GM12878 (cell line): ENCODE results near the gene BUB1B. TPM values are rescaled to one million over a fixed set of nuclear protein-coding genes. Genes with fewer than 3 reads are reported as not detected.
A peak's percentile ranks its signal among the peaks of the same experiment; 100 is the strongest.
"Not testable (repeated sequence)": the region's sequence is repeated elsewhere in the genome, so short reads cannot be mapped to it uniquely, and the experiment has no call there.

ENCODE experiments used
- ATAC-seq: fragments of 200-7000 bp; cut with Tn5 transposase; 3 replicates; pipeline ENCODE4 v1.9.1; 2020; ENCODE audit warnings: mild to moderate bottlenecking, moderate library complexity
- BruUV-seq: library from RNA; stranded (reverse); fragments of 400-500 nt; replicated peaks from 2 replicates; lab custom pipeline; 2021; lab: Mats Ljungman, UMichigan
- CTCF ChIA-PET: fragments of 300-600 bp; sonication (Branson Sonifier 250); formaldehyde crosslinking; extraction: SDS; loops from one replicate; lab custom pipeline; 2021; ENCODE audit warnings: inconsistent platforms; lab: Yijun Ruan, JAX
- POLR2A ChIA-PET: fragments of 350-600 bp; formaldehyde crosslinking; extraction: SDS; loops from one replicate; lab custom pipeline; 2021; ENCODE audit warnings: inconsistent platforms; lab: Charles Lee
- RAD21 ChIA-PET: fragments of 300-600 bp; sonication (Branson Sonifier 250); formaldehyde crosslinking; loops from one replicate; lab custom pipeline; 2023; ENCODE audit warnings: antibody characterized with exemption; ENCODE audit not compliant: unreplicated experiment; lab: Charles Lee
- SMC1A ChIA-PET: fragments of 300-600 bp; sonication (Branson Sonifier 250); formaldehyde crosslinking; loops from one replicate; lab custom pipeline; 2023; ENCODE audit not compliant: unreplicated experiment, uncharacterized antibody; lab: Charles Lee
- DNase-seq: peaks from one replicate; pipeline ENCODE4 v3.0.0-alpha.2; 2011; ENCODE audit warnings: low read depth, low spot score
- FAIRE-seq: peaks from 3 replicates; lab custom pipeline; 2011; peaks lifted over from hg19 to GRCh38; lab: Jason Lieb, UNC
- H2AFZ ChIP-seq: 2 replicates; pipeline ENCODE4 v1.6.0; 2011; ENCODE audit warnings: low read depth, low read length, control low read depth; ENCODE audit not compliant: control insufficient read depth
- H3K27ac ChIP-seq: 2 replicates; pipeline ENCODE4 v1.5.1; 2011; ENCODE audit warnings: control low read depth; ENCODE audit not compliant: control insufficient read depth, insufficient read depth
- H3K27me3 ChIP-seq, 2 experiments: replicated peaks in 1 of 2; 2 replicates each; pipeline versions ENCODE4 v1.6.0 to v1.6.1; 2011; ENCODE audit warnings: low read length in 1 of 2; ENCODE audit not compliant: control insufficient read depth in 2 of 2, insufficient read depth in 2 of 2
- H3K36me3 ChIP-seq, 2 experiments: 2 replicates each; pipeline ENCODE4 v1.5.1; 2011; ENCODE audit warnings: low read length in 1 of 2; ENCODE audit not compliant: control insufficient read depth in 2 of 2, insufficient read depth in 2 of 2
- H3K4me1 ChIP-seq: 2 replicates; pipeline ENCODE4 v1.6.1; 2011; ENCODE audit warnings: mild to moderate bottlenecking, low read length, moderate library complexity, mixed read lengths; ENCODE audit not compliant: control insufficient read depth, insufficient read depth
- H3K4me2 ChIP-seq: 2 replicates; pipeline ENCODE4 v1.6.0; 2011; ENCODE audit warnings: control low read depth; ENCODE audit not compliant: control insufficient read depth, insufficient read depth
- H3K4me3 ChIP-seq: fragments of 200-600 bp; sonication (generic); 2 replicates; pipeline ENCODE4 v1.5.1; 2016
- H3K79me2 ChIP-seq: 2 replicates; pipeline ENCODE4 v1.6.0; 2011; ENCODE audit warnings: low read length; ENCODE audit not compliant: control insufficient read depth, insufficient read depth
- H3K9ac ChIP-seq: 2 replicates; pipeline ENCODE4 v1.8.0; 2011; ENCODE audit warnings: low read length, control low read depth, mixed read lengths; ENCODE audit not compliant: control insufficient read depth, insufficient read depth
- H3K9me3 ChIP-seq: replicated peaks from 3 replicates; pipeline ENCODE4 v1.5.1; 2011; ENCODE audit warnings: mild to moderate bottlenecking, low read length; ENCODE audit not compliant: control insufficient read depth, insufficient read depth
- H4K20me1 ChIP-seq: 2 replicates; pipeline ENCODE4 v1.6.0; 2011; ENCODE audit not compliant: control insufficient read depth, insufficient read depth
- BHLHE40 ChIP-seq, 2 experiments: fragments of 450-650 bp in 1 of 2; IDR thresholded peaks; 2 replicates each; pipeline ENCODE4 v1.6.1; 2011 to 2017; ENCODE audit warnings: low read depth in 2 of 2, borderline replicate concordance in 1 of 2, improper control_type of control experiment in 1 of 2, low read length in 1 of 2, mild to moderate bottlenecking in 1 of 2
- NR2F1 ChIP-seq: fragments of 450-650 bp; conservative IDR thresholded peaks from 2 replicates; pipeline ENCODE4 v1.6.1; 2017; ENCODE audit warnings: mild to moderate bottlenecking
- ZNF217 ChIP-seq: fragments of 450-650 bp; IDR thresholded peaks from 2 replicates; pipeline ENCODE4 v1.6.1; 2017; ENCODE audit warnings: antibody characterized with exemption, mild to moderate bottlenecking
- WGBS: methylation state at CpG from one replicate; pipeline ENCODE4 v1.1.6; 2016; ENCODE audit warnings: low lambda C conversion rate; ENCODE audit not compliant: insufficient replicate concordance, insufficient coverage; ENCODE audit errors: missing lambda C conversion rate; 5-methylcytosine and 5-hydroxymethylcytosine counted together
- in situ Hi-C: fragments of 300-500 bp; cut with MboI; formaldehyde crosslinking; loops from 9 replicates; pipeline ENCODE4 v1.14.3; 2018; ENCODE audit warnings: mixed read lengths
- intact Hi-C: fragments of 100-400 bp; cut with micrococcal nuclease; formaldehyde crosslinking; loops from one replicate; pipeline ENCODE4 v1.14.2; 2022; ENCODE audit not compliant: unreplicated experiment
- polyA plus RNA-seq, 11 experiments: library from polyadenylated mRNA; depleted of rRNA in 4 of 11; unstranded in 6 of 11; stranded (reverse) in 5 of 11; fragments of >200 nt; fragmentation: Nextera tagmentation in 4 of 11; fragmentation: Illumina TruSeq in 1 of 11; extraction: Ambion mirVana in 4 of 11; extraction: Trizol in 1 of 11; gene quantifications; 1 replicate in 1 of 11; 2 replicates in 10 of 11; pipeline versions ENCODE4 v1.2.1 to v1.2.3, GENCODE V29; 2011 to 2016; ENCODE audit warnings: inconsistent platforms in 2 of 11, missing spikeins in 2 of 11, low read depth in 1 of 11
- total RNA-seq, 4 experiments: library from RNA; depleted of rRNA in 3 of 4; stranded (reverse); fragments of >200 nt in 3 of 4; fragmentation: Illumina TruSeq in 1 of 4; extraction: Trizol in 1 of 4; gene quantifications; 2 replicates each; pipeline versions ENCODE4 v1.2.1 to v1.2.3, GENCODE V29; 2013 to 2021
- TF ChIP-seq, protein P1 (sequence below): fragments of 450-650 bp; IDR thresholded peaks from 2 replicates; pipeline ENCODE4 v1.6.1; 2016; ENCODE audit warnings: mild to moderate bottlenecking

BUB1B gene
- total and polyA plus RNA-seq, 10 of the 15 experiments (the other 5 are each of a cell fraction or from before 2014, with no cell fraction given): 29.1 to 98.6 (median 77.3) TPM

DNA sequence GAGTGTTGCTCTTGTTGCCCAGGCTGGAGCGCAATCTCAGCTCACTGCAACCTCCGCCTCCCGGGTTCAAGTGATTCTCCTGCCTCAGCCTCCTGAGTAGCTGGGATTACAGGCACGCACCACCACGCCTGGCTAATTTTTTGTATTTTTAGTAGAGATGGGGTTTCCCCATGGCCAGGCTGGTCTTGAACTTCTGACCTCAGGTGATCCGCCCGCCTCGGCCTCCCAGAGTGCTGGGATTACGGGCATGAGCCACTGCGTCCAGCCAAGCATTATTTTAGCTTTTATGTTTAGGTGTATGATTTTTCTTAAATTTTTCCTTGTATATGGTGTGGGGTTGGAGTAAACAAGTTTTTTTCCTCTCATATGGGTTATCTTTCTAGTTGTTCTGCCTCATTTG is 6.5 kb downstream of the BUB1B start:
- Histone ChIP-seq H3K4me1 (peaks cover 15% of the 10 kb centered on the region; the same call in 1 of the 2 replicates), H3K36me3 (peaks cover 3 to 24% of the 10 kb centered on the region in 2 experiments), H3K79me2 (peaks cover 70% of the 10 kb centered on the region), H3K4me2 (peak overlapping the region; percentile 26), H3K27ac (peak overlapping the region; percentile 66)
- ChIA-PET SMC1A (interaction anchor here (0.9 to 3.4 kb wide), 7 partner anchors 10 to 122 kb away, joined by 3 to 22 read pairs (median 5); no protein-coding TSS in a partner anchor), POLR2A (interaction anchor here (0.6 to 1.0 kb wide), 10 partner anchors 10 to 384 kb away, joined by 3 to 6 read pairs (median 4); no protein-coding TSS in a partner anchor), CTCF (interaction anchor here (1.1 to 1.3 kb wide), 2 partner anchors 53 to 122 kb away, joined by 3 to 9 read pairs; no protein-coding TSS in a partner anchor), RAD21 (interaction anchor here (0.6 to 3.4 kb wide), 7 partner anchors 33 to 122 kb away, joined by 3 to 21 read pairs (median 4); no protein-coding TSS in a partner anchor)
- intact Hi-C loops, H2AFZ ChIP-seq, H3K9me3 ChIP-seq, H3K27me3 ChIP-seq, BruUV-seq, DNase-seq, H3K9ac ChIP-seq, H3K4me3 ChIP-seq, H4K20me1 ChIP-seq, FAIRE-seq: not testable (repeated sequence)
- in situ Hi-C loops: loop anchor here (5.0 kb wide), 1 partner anchor 120 kb away; no protein-coding TSS in a partner anchor
- ATAC-seq: peak; percentile 5; the same call in 1 of the 3 replicates
- WGBS: 26% methylated on average over 10 of the region's 10 CpGs
- TF ChIP-seq, protein P1, sequence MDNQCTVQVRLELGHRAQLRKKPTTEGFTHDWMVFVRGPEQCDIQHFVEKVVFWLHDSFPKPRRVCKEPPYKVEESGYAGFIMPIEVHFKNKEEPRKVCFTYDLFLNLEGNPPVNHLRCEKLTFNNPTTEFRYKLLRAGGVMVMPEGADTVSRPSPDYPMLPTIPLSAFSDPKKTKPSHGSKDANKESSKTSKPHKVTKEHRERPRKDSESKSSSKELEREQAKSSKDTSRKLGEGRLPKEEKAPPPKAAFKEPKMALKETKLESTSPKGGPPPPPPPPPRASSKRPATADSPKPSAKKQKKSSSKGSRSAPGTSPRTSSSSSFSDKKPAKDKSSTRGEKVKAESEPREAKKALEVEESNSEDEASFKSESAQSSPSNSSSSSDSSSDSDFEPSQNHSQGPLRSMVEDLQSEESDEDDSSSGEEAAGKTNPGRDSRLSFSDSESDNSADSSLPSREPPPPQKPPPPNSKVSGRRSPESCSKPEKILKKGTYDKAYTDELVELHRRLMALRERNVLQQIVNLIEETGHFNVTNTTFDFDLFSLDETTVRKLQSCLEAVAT: peak; percentile 64
- peak in 1 of 2 experiments; percentile 55; a peak in 1 of 4 replicates for TF ChIP-seq BHLHE40 (IDR thresholded peaks at IDR 0.05; ENCODE audit: borderline replicate concordance in 1 of 2, low read depth in 2 of 2, low read length in 1 of 2)
- peak; percentile 58 for TF ChIP-seq NR2F1
- TF ChIP-seq ZNF217: peak; percentile 49; the same call in 1 of the 2 replicates
